Measurements from ENCODE around the gene OBI1. TPM values are rescaled to one million over a fixed set of nuclear protein-coding genes. Genes with fewer than 3 reads are reported as not detected.

Gene OBI1
- total and polyA plus RNA-seq, 10 of the 15 experiments (the other 5 are each of a cell fraction or from before 2014, with no cell fraction given): 15.5 to 34.2 (median 22.0) TPM

- TF ChIP-seq NR2C2 (IDR thresholded peaks at IDR 0.05; ENCODE audit: borderline replicate concordance, control insufficient read depth, insufficient read length, low read depth) (no peak), IRF4 (IDR thresholded peaks at IDR 0.05; ENCODE audit: low read depth, low read length) (no peak), MYB (IDR thresholded peaks at IDR 0.05; ENCODE audit: borderline replicate concordance, low read depth, low read length) (no peak), SIN3A (IDR thresholded peaks at IDR 0.05; ENCODE audit: low read depth, low read length) (no peak), MTA3 (IDR thresholded peaks at IDR 0.05; ENCODE audit: borderline replicate concordance, low read length) (no peak)
These were observed 40.5 kb downstream of the OBI1 start (continued) for GRCh38 chr13:78618411-78618810.

DNA sequence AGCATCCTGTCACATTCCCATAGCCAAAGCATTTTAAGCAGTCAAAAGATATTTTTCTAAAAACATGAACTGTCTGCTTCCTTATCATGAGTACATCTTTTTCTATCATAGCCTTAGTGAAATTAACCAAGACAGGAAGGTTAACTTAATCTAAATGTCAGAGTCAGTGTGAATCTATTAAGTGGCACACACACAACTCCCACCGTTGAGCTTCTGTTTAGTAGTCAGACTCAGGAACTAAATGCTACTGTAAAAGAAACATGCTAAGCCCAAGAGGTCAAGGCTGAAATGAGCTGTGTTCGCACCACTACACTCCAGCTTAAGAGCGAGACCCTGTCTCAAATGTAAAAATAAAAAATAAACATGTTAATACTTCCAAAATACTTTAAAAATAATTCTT is 47.9 kb downstream of the OBI1 start:
- TF ChIP-seq SMC3 (IDR thresholded peaks at IDR 0.05; ENCODE audit: borderline replicate concordance, low read length) (no peak), ZBED1 (IDR thresholded peaks at IDR 0.05; ENCODE audit: borderline replicate concordance) (no peak), TCF3 (IDR thresholded peaks at IDR 0.05; ENCODE audit: borderline replicate concordance, insufficient read depth, low read depth, low read length) (no peak), CBFB (IDR thresholded peaks at IDR 0.05; ENCODE audit: low read depth) (no peak), MYB (IDR thresholded peaks at IDR 0.05; ENCODE audit: borderline replicate concordance, low read depth, low read length) (no peak), CBX3 (IDR thresholded peaks at IDR 0.05; ENCODE audit: borderline replicate concordance, low read depth) (no peak), FOXK2 (IDR thresholded peaks at IDR 0.05) (no peak), SREBF2 (IDR thresholded peaks at IDR 0.05; ENCODE audit: low read length) (no peak), CHD2 (IDR thresholded peaks at IDR 0.05; ENCODE audit: borderline replicate concordance, low read depth, low read length) (no peak), ZNF24 (IDR thresholded peaks at IDR 0.05) (no peak), SREBF1 (IDR thresholded peaks at IDR 0.05; ENCODE audit: low read length) (no peak)
- TF ChIP-seq, protein P1, sequence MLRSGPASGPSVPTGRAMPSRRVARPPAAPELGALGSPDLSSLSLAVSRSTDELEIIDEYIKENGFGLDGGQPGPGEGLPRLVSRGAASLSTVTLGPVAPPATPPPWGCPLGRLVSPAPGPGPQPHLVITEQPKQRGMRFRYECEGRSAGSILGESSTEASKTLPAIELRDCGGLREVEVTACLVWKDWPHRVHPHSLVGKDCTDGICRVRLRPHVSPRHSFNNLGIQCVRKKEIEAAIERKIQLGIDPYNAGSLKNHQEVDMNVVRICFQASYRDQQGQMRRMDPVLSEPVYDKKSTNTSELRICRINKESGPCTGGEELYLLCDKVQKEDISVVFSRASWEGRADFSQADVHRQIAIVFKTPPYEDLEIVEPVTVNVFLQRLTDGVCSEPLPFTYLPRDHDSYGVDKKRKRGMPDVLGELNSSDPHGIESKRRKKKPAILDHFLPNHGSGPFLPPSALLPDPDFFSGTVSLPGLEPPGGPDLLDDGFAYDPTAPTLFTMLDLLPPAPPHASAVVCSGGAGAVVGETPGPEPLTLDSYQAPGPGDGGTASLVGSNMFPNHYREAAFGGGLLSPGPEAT (IDR thresholded peaks at IDR 0.05; ENCODE audit: low read depth): no peak
- intact Hi-C loops (cut with micrococcal nuclease; ENCODE audit: unreplicated experiment): no loop called here
- Histone ChIP-seq H3K4me3 (no peak overlapping the region), H3K27ac (ENCODE audit: control insufficient read depth, insufficient read depth) (no peak overlapping the region), H2AFZ (ENCODE audit: control insufficient read depth, low read depth, low read length) (no peak overlapping the region), H4K20me1 (ENCODE audit: control insufficient read depth, insufficient read depth) (peaks cover 2% of the 10 kb centered on the region; the same call in 1 of the 2 replicates), H3K4me1 (ENCODE audit: control insufficient read depth, insufficient read depth, low read length) (no peaks in the 10 kb centered on the region; the same call in 1 of the 2 replicates), H3K9ac (ENCODE audit: control insufficient read depth, insufficient read depth, low read length) (no peak overlapping the region), H3K36me3 (ENCODE audit: control insufficient read depth in 2 of 2, insufficient read depth in 2 of 2, low read length in 1 of 2) (peaks cover 0 to 7% of the 10 kb centered on the region in 2 experiments; a peak in 1 of 4 replicates), H3K9me3 (replicated peaks; ENCODE audit: control insufficient read depth, insufficient read depth, low read length) (no peaks in the 10 kb centered on the region), H3K27me3 (replicated peaks in 1 of 2; ENCODE audit: control insufficient read depth in 2 of 2, insufficient read depth in 2 of 2, low read length in 1 of 2) (peaks cover 12 to 32% of the 10 kb centered on the region in 2 experiments), H3K79me2 (ENCODE audit: control insufficient read depth, insufficient read depth, low read length) (no peaks in the 10 kb centered on the region), H3K4me2 (ENCODE audit: control insufficient read depth, insufficient read depth) (no peak overlapping the region)
- WGBS (ENCODE audit: insufficient coverage, insufficient replicate concordance, low lambda C conversion rate, missing lambda C conversion rate): 78% methylated on average over 3 of the region's 3 CpGs
- POLR2A ChIA-PET: no interaction called here
- SMC1A ChIA-PET (ENCODE audit: uncharacterized antibody, unreplicated experiment): interaction anchor here (0.9 to 1.7 kb wide), 2 partner anchors 9 to 22 kb away, joined by 3 to 4 read pairs; no protein-coding TSS in a partner anchor
- CTCF ChIA-PET: interaction anchor here (0.9 kb wide), 1 partner anchor 11 kb away, joined by 3 read pairs; no protein-coding TSS in a partner anchor
- no TSS peak for BruUV-seq (replicated peaks)
- DNase-seq (ENCODE audit: low read depth, low spot score) (no peak), ATAC-seq (no peak), FAIRE-seq (no peak)
- in situ Hi-C loops (cut with MboI): no loop called here
- RAD21 ChIA-PET (ENCODE audit: unreplicated experiment): no interaction called here
